ENCODE measurements around the gene KIT. TPM values are rescaled to one million over a fixed set of nuclear protein-coding genes. Genes with fewer than 3 reads are reported as not detected.

The KIT gene
- total RNA-seq, 1 donor from 2014 or later: 8.1 TPM

DNA sequence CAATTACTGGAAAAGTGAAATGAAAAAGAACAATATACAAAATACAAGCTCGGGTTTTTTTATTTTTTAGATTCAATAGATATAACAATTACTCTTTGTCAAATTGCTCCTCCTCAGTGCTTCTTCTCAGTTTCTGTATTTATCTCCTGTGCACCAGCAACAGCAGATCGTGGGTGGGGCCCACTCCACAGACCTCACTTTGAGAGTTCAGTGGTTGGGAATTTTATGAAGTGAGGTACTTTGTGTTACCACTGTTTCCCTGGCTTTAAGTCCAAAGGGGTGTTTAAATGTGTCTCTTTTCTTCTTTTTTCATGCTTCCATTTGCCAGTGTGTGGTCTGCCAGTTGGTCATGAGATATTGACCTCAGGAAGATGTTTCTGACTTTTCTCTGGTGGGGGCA is 54.4 kb downstream of the KIT start:
- H2AFZ ChIP-seq (ENCODE audit: low read depth, low read length): no peak overlapping the region
- no peak overlapping the region for H3K27ac ChIP-seq (ENCODE audit: low read depth, low read length)
- H3K4me1 Mint-ChIP-seq (ENCODE audit: low read depth, unreplicated experiment): peaks cover 3% of the 10 kb centered on the region
- no peaks in the 10 kb centered on the region for H3K9me3 ChIP-seq (ENCODE audit: insufficient read depth, low read depth, low read length)
- H3K9me3 Mint-ChIP-seq (ENCODE audit: unreplicated experiment): peaks cover 7% of the 10 kb centered on the region
- H3K4me3 ChIP-seq (ENCODE audit: insufficient read depth, low read depth, low read length): no peak overlapping the region
- no peak overlapping the region for H3K9ac ChIP-seq (ENCODE audit: low read length)
- H3K36me3 Mint-ChIP-seq (ENCODE audit: low read depth, unreplicated experiment): peaks cover 6% of the 10 kb centered on the region
- DNase-seq (ENCODE audit: low read depth) (no peak), FAIRE-seq (no peak)
- no peaks in the 10 kb centered on the region for H3K36me3 ChIP-seq (ENCODE audit: insufficient read depth, low read length)
- no peaks in the 10 kb centered on the region for H4K20me1 ChIP-seq (ENCODE audit: insufficient read depth, low read length)
- TF ChIP-seq, protein P1, sequence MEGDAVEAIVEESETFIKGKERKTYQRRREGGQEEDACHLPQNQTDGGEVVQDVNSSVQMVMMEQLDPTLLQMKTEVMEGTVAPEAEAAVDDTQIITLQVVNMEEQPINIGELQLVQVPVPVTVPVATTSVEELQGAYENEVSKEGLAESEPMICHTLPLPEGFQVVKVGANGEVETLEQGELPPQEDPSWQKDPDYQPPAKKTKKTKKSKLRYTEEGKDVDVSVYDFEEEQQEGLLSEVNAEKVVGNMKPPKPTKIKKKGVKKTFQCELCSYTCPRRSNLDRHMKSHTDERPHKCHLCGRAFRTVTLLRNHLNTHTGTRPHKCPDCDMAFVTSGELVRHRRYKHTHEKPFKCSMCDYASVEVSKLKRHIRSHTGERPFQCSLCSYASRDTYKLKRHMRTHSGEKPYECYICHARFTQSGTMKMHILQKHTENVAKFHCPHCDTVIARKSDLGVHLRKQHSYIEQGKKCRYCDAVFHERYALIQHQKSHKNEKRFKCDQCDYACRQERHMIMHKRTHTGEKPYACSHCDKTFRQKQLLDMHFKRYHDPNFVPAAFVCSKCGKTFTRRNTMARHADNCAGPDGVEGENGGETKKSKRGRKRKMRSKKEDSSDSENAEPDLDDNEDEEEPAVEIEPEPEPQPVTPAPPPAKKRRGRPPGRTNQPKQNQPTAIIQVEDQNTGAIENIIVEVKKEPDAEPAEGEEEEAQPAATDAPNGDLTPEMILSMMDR (IDR thresholded peaks at IDR 0.05; ENCODE audit: insufficient read depth, low read depth, low read length): no peak
- TF ChIP-seq EZH2 (IDR thresholded peaks at IDR 0.05; ENCODE audit: insufficient read depth, low read length): no peak
- no peaks in the 10 kb centered on the region for H3K4me1 ChIP-seq (ENCODE audit: insufficient read depth, low read length)
- peaks cover 3% of the 10 kb centered on the region for H3K27me3 Mint-ChIP-seq (ENCODE audit: low read depth, unreplicated experiment)
- no peak overlapping the region for H3K27ac Mint-ChIP-seq (ENCODE audit: unreplicated experiment)
- H3K79me2 ChIP-seq (ENCODE audit: insufficient read depth, low read length): no peaks in the 10 kb centered on the region
- H3K4me3 Mint-ChIP-seq (ENCODE audit: unreplicated experiment): no peak overlapping the region
- no peak overlapping the region for H3K4me2 ChIP-seq (ENCODE audit: low read length)
- H3K27me3 ChIP-seq (ENCODE audit: insufficient read depth, low read length): no peaks in the 10 kb centered on the region

DNA sequence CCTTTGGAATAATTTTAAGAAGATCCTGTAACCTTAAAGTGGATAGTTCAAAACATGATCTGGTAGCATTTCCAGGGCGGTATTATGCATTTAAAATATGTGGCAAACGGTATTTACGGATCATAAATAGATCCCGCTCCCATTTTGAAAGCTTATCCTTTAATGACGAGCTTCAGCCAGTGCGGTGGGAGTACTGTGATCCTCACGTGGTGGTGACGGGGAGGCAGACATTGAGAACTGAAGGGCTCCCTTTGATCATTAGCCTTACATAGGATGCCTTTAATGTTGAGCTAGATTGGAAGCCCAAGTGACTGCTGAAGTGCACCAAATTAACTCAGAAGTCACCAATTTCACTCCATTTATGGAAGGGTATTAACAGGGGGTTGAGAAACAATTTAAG is 56.9 kb downstream of the KIT start:
- no peak overlapping the region for H3K27ac ChIP-seq (ENCODE audit: low read depth, low read length)
- DNase-seq (ENCODE audit: low read depth) (no peak), FAIRE-seq (no peak)
- no peak overlapping the region for H3K4me3 Mint-ChIP-seq (ENCODE audit: unreplicated experiment)
- H3K27me3 Mint-ChIP-seq (ENCODE audit: low read depth, unreplicated experiment): no peaks in the 10 kb centered on the region
- no peaks in the 10 kb centered on the region for H3K9me3 Mint-ChIP-seq (ENCODE audit: unreplicated experiment)
- no peak overlapping the region for H2AFZ ChIP-seq (ENCODE audit: low read depth, low read length)
- no peaks in the 10 kb centered on the region for H4K20me1 ChIP-seq (ENCODE audit: insufficient read depth, low read length)
- no peaks in the 10 kb centered on the region for H3K36me3 ChIP-seq (ENCODE audit: insufficient read depth, low read length)
- no peak overlapping the region for H3K4me3 ChIP-seq (ENCODE audit: insufficient read depth, low read depth, low read length)
- H3K9ac ChIP-seq (ENCODE audit: low read length): no peak overlapping the region
- H3K27me3 ChIP-seq (ENCODE audit: insufficient read depth, low read length): no peaks in the 10 kb centered on the region
- H3K27ac Mint-ChIP-seq (ENCODE audit: unreplicated experiment): no peak overlapping the region
- no peak for TF ChIP-seq EZH2 (IDR thresholded peaks at IDR 0.05; ENCODE audit: insufficient read depth, low read length)
- TF ChIP-seq, protein P1 (IDR thresholded peaks at IDR 0.05; ENCODE audit: insufficient read depth, low read depth, low read length): no peak
- H3K36me3 Mint-ChIP-seq (ENCODE audit: low read depth, unreplicated experiment): no peaks in the 10 kb centered on the region
- H3K4me1 Mint-ChIP-seq (ENCODE audit: low read depth, unreplicated experiment): peaks cover 6% of the 10 kb centered on the region
- H3K4me2 ChIP-seq (ENCODE audit: low read length): no peak overlapping the region
- H3K79me2 ChIP-seq (ENCODE audit: insufficient read depth, low read length): no peaks in the 10 kb centered on the region
- H3K4me1 ChIP-seq (ENCODE audit: insufficient read depth, low read length): peaks cover 7% of the 10 kb centered on the region
- H3K9me3 ChIP-seq (ENCODE audit: insufficient read depth, low read depth, low read length): no peaks in the 10 kb centered on the region

DNA sequence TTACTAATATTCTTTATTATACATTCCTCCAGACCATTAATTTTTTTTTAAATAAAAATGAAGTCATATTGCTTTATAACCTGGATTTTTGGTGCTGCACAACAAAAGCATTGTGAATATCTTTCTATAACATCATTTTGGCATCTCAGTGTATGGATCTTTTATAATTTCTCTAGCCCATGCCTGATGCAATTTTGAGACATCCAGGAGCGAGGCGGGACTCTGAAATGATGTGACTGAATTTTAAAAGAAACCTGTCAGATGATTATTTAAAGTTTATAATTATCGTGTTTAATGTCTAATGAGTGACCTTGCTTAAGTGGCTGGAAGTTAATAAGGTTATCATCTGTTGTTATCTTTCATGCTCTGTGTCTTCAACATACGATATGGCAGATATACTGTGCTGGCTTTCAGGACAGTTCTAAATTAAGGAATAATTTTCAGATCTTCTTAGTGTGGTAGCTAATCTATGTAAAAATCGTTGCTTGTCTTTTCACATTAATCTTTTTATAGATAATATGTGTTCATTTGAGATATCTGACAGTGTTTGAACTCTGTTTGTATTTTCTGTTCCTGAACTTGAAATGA is 58.8 kb downstream of the KIT start:
- no peak overlapping the region for H3K4me3 ChIP-seq (ENCODE audit: insufficient read depth, low read depth, low read length)
- Mint-ChIP-seq H3K27ac (ENCODE audit: unreplicated experiment) (no peak overlapping the region), H3K9me3 (ENCODE audit: unreplicated experiment) (no peaks in the 10 kb centered on the region), H3K4me1 (ENCODE audit: low read depth, unreplicated experiment) (peaks cover 6% of the 10 kb centered on the region), H3K4me3 (ENCODE audit: unreplicated experiment) (no peak overlapping the region), H3K36me3 (ENCODE audit: low read depth, unreplicated experiment) (no peaks in the 10 kb centered on the region), H3K27me3 (ENCODE audit: low read depth, unreplicated experiment) (no peaks in the 10 kb centered on the region)
- H3K9me3 ChIP-seq (ENCODE audit: insufficient read depth, low read depth, low read length): no peaks in the 10 kb centered on the region
- TF ChIP-seq EZH2 (IDR thresholded peaks at IDR 0.05; ENCODE audit: insufficient read depth, low read length): no peak
- H3K27me3 ChIP-seq (ENCODE audit: insufficient read depth, low read length): no peaks in the 10 kb centered on the region
- no peak overlapping the region for H2AFZ ChIP-seq (ENCODE audit: low read depth, low read length)
- DNase-seq (ENCODE audit: low read depth): no peak
- H3K4me2 ChIP-seq (ENCODE audit: low read length): no peak overlapping the region
- peaks cover 12% of the 10 kb centered on the region for H3K4me1 ChIP-seq (ENCODE audit: insufficient read depth, low read length)
- no peak overlapping the region for H3K27ac ChIP-seq (ENCODE audit: low read depth, low read length)
- no peak for FAIRE-seq
- H3K79me2 ChIP-seq (ENCODE audit: insufficient read depth, low read length): no peaks in the 10 kb centered on the region
- no peaks in the 10 kb centered on the region for H3K36me3 ChIP-seq (ENCODE audit: insufficient read depth, low read length)
- H4K20me1 ChIP-seq (ENCODE audit: insufficient read depth, low read length): no peaks in the 10 kb centered on the region
- H3K9ac ChIP-seq (ENCODE audit: low read length): no peak overlapping the region

Data from astrocyte (in vitro differentiated cells and primary cell).